Sigmoid colon (tissue), 4 donors: ENCODE measurements around the gene FIBIN.

Source experiments
- EP300 ChIP-seq, 4 donors: sonication (generic); formaldehyde crosslinking; IDR thresholded peaks; one replicate each; pipeline ENCODE4 v1.6.1; 2017; ENCODE audit warnings: antibody characterized with exemption in 4 of 4
- POLR2A ChIP-seq, 2 donors: fragments of 450-650 bp; IDR thresholded peaks; one replicate each; pipeline ENCODE4 v1.6.1; 2016; ENCODE audit warnings: antibody characterized with exemption in 2 of 2, mild to moderate bottlenecking in 2 of 2, moderate library complexity in 2 of 2
- POLR2AphosphoS5 ChIP-seq, 4 donors: sonication (generic); formaldehyde crosslinking; IDR thresholded peaks; one replicate each; pipeline ENCODE4 v1.6.1; 2017; ENCODE audit warnings: antibody characterized with exemption in 4 of 4
- TF ChIP-seq, protein P1 (sequence below), 4 experiments: fragments of 450-650 bp in 3 of 4; fragments of 200-600 bp in 1 of 4; IDR thresholded peaks; one replicate each; pipeline ENCODE4 v1.5.1; 2016 to 2019; ENCODE audit warnings: antibody characterized with exemption in 4 of 4, mild to moderate bottlenecking in 3 of 4, moderate library complexity in 2 of 4

GRCh38 chr11:26947904-26948639 lies 45.8 kb upstream of the FIBIN start:
- TF ChIP-seq, protein P1, sequence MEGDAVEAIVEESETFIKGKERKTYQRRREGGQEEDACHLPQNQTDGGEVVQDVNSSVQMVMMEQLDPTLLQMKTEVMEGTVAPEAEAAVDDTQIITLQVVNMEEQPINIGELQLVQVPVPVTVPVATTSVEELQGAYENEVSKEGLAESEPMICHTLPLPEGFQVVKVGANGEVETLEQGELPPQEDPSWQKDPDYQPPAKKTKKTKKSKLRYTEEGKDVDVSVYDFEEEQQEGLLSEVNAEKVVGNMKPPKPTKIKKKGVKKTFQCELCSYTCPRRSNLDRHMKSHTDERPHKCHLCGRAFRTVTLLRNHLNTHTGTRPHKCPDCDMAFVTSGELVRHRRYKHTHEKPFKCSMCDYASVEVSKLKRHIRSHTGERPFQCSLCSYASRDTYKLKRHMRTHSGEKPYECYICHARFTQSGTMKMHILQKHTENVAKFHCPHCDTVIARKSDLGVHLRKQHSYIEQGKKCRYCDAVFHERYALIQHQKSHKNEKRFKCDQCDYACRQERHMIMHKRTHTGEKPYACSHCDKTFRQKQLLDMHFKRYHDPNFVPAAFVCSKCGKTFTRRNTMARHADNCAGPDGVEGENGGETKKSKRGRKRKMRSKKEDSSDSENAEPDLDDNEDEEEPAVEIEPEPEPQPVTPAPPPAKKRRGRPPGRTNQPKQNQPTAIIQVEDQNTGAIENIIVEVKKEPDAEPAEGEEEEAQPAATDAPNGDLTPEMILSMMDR (IDR thresholded peaks at IDR 0.05): no peak
- TF ChIP-seq POLR2AphosphoS5 (IDR thresholded peaks at IDR 0.05): no peak
- TF ChIP-seq EP300 (IDR thresholded peaks at IDR 0.05): no peak
- no peak for TF ChIP-seq POLR2A (IDR thresholded peaks at IDR 0.05)
